Heart left ventricle (tissue), 13 donors: ENCODE results near the gene MDC1.

Source experiments
- POLR2A ChIP-seq, 2 donors: fragments of 450-650 bp; IDR thresholded peaks; one replicate each; pipeline ENCODE4 v1.6.1; 2017; ENCODE audit warnings: antibody characterized with exemption in 2 of 2, mild to moderate bottlenecking in 2 of 2, moderate library complexity in 2 of 2
- TF ChIP-seq, protein P1 (sequence below), 12 donors: fragments of 200-600 bp; sonication (generic) in 4 of 12; IDR thresholded peaks; one replicate each; pipeline versions ENCODE4 v1.5.0 to v1.8.0; 2018 to 2022; ENCODE audit warnings: antibody characterized with exemption in 12 of 12, mild to moderate bottlenecking in 5 of 12
- donor health status: ischemic (EF 13 %, LVEDD 7.1; RV severe dilation, severe dysfunction).
- donor health status: DM: no; HTN: yes; CAD: no.
- donor health status: DM: no; HTN: no; CAD: no.
- donor health status: ischemic (EF 25% LVEDD 6.9; RV normal size, moderate dysfunction).
- donor health status: ischemic (EF 25% LVEDD 5.7; RV mildly dilated, moderate dysfunction).
- donor health status: ischemic (EF 35%, LVEDD 5.7; RV mildly dilated, moderate dysfunction).
- donor health status: nonischemic (EF 11% LVEDD 7.7; RV severe dilation, severe dysfunction).
- donor health status: DM: yes; HTN: yes; CAD: no.
- donor health status: PGD.
- donor health status: ischemic (EF 29% LVEDD 5.4; RV normal size, mild dysfunction).
- donor health status: nonischemic (EF 23%, LVEDD 6.1; RV moderate dilation, normal function).

DNA sequence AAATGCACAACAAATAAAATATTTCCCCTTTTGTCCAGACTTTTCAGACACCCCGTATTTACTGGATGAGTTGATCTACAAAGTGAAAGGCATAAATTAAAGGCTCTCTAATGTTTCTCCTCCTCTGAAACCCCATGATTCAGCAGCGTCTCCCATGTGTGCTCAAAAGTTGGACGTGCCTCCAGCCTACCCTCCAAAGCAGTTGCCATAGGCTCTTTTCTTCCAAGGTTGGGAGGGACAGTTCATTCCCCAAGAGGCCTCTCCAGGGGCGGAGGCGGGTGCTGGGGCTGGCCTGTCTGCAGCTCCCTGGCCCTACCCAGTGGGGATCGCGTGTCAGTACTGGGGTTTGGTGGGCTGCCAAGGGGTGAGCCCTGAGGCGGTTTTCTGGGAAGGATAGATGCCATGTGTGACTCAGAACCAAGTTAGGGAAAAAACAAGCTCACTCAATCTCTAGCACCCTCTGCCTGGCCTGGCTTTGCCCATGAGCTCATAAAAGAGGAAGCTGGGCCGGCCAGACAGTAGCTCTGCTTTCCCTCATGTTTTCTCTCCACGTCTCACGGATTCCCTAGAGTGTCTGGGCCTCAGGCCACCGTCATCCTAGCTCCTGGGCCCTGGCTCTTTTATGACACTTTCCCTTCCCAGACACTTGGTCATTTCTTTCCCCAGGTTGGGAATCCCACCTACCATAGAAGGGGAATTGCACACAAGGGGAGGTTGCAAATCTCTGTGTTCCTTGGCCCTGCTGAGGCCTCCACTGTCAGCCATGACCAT, 35.3 kb upstream of the MDC1 start:
- TF ChIP-seq POLR2A (IDR thresholded peaks at IDR 0.05), result peak in 1 of 2 donors; percentile 28
- TF ChIP-seq, protein P1, sequence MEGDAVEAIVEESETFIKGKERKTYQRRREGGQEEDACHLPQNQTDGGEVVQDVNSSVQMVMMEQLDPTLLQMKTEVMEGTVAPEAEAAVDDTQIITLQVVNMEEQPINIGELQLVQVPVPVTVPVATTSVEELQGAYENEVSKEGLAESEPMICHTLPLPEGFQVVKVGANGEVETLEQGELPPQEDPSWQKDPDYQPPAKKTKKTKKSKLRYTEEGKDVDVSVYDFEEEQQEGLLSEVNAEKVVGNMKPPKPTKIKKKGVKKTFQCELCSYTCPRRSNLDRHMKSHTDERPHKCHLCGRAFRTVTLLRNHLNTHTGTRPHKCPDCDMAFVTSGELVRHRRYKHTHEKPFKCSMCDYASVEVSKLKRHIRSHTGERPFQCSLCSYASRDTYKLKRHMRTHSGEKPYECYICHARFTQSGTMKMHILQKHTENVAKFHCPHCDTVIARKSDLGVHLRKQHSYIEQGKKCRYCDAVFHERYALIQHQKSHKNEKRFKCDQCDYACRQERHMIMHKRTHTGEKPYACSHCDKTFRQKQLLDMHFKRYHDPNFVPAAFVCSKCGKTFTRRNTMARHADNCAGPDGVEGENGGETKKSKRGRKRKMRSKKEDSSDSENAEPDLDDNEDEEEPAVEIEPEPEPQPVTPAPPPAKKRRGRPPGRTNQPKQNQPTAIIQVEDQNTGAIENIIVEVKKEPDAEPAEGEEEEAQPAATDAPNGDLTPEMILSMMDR (IDR thresholded peaks at IDR 0.05), result peak in 4 of 12 donors; percentile 8 to 37 (median 20)
